ENCODE measurements around the gene KIF9.
"Not testable (repeated sequence)": the region's sequence is repeated elsewhere in the genome, so short reads cannot be mapped to it uniquely, and the experiment has no call there.

The KIF9 gene

GRCh38 chr3:47294392-47294791 is 11.8 kb upstream of the KIF9 start:
- no peak for DNase-seq

DNA sequence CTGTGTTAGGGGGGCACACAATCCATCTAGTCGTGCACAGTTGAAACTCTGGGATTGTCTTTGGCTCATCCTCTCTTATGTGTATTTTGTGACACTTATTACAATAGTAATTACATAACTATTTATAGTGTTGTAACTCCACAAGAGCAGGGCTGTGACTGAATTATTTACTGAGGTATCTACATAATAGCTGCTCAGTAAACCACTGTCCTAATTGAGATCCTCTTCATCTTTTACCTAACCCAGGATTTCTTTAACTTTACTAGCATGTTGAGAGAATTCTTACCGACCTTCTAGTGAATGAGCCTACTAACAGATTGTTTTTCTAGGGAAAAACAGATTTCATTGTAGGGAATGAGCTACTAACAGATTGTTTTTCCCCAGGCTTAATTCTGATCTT is 11.2 kb upstream of the KIF9 start:
- DNase-seq, result no peak

GRCh38 chr3:47291754-47292420 is 9.3 kb upstream of the KIF9 start:
- not testable (repeated sequence) for DNase-seq

GRCh38 chr3:47291158-47291753 is 8.7 kb upstream of the KIF9 start:
- no peak for DNase-seq

DNA sequence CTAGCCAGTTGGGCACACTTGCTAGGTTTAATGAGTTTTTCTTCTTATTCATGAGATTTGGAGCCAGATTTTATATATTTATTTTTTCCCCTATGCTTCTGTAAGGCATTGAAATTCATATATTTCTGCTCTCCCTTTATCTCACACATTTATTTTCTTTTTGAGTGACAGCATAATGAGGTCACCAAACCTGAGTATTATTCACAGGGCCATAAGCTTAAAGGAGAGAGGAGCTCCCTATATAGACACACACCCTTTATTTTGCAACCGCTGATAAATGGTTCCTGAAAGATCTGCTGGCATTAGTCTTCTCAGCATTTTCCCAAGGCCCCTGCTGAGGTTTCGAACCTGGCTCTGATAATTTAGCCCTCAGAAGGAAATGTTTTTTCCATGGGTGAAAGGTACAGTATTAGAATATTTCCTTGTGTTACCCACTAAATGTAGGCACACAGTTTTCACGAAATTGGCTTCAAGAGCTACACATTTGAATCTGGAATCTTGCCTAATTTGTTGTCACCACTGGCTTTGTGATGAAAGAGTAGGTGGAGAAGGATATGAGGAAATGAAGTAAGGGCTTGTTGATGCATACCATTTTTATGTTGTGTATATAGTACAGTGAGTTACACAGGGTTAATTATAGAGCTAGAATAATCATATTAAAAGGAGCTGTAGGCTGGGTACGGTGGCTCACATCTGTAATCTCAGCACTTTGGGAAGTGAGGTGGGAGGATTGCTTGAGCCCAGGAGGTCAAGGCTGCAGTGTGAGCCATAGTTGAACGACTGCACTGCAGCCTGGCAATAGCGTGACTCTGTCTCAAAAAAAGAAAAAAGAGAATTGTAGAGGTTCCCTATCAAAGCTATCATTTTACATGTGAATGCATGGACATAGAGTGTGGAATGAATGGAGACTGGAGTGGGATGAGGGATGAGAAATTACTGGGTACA is 6.6 kb upstream of the KIF9 start:
- DNase-seq, result no peak

- peak; percentile 7 to 9 for DNase-seq
Measured at GRCh38 chr3:47283591-47284364, 1.2 kb upstream of the KIF9 start.

GRCh38 chr3:47283193-47283537 is 566 bp upstream of the KIF9 start:
- peak; percentile 20 to 32 for DNase-seq

DNA sequence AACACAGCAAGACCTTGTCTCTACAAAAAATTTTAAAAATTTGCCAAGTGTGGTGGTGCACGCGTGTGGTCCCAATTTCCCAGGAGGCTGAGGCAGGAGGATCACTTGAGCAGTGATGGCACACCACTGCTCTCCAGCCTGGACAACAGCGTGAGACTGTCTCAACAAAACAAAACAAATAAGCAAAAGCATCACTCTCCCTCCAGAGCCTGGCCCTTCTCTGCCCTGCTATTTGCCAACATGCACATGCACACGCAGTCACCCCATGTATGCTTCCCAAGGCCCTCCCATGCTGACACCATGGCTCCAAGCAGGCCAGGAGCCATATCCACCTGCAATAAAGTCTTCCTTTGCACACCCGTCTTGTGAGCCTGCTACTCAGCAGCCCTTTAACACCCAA is 2.1 kb downstream of the KIF9 start:
- no peak for DNase-seq

GRCh38 chr3:47276558-47276957 is 6.0 kb downstream of the KIF9 start:
- no peak for DNase-seq

- DNase-seq, result no peak
Measured at GRCh38 chr3:47274652-47275051, 7.9 kb downstream of the KIF9 start.

DNA sequence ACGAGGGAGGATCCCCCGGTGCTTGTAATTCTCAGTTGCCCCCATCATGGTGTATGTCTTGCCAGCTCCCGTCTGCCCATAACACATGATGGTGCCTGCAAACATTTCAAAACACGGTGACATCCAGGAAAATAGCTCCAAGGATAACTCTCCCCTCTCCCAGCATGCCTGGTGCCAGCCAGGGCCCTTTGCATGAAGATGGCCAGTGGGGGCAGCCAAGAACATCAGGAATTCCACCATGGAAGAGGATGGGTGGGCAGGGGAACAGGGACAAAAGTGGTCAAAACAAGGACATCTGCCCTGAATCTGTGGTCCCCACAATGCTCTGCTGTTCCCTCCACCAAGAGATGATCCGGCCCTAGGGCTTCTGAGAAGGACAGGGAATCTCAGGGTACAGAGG is 9.0 kb downstream of the KIF9 start:
- no peak for DNase-seq

DNA sequence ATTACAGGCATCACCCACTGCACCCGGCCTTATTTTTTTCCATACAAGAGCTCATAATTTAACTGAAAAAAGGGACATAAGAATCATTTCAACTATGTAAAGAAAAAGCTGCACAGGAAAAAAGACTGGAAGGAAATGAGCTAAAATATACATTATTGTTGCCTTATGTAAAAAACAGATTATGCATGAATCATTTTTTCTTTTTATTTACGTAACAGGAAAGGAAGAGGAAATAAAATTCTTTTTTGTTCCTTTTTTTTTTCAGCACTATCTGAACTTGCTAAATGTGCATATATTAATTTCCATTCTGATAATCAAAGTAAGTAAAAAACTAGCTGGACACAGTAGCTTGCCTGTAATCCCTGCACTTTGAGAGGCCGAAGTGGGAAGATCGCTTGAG is 12.1 kb downstream of the KIF9 start:
- DNase-seq, result no peak

DNA sequence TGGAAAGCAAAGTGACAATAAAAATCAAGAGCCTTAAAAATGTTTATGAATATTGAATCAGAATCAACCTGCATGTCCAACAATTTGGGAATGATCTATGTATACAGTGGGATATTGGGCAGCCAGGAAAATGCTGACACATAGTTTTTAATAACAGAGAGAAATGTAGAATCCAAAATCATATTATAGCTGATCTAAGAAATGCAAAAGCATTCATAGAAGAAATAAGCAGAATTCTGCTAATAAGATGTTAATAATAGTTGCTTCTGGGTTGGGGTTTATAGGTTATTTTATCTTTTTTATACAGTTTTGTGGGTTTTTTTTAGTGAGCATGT is 15.1 kb downstream of the KIF9 start:
- DNase-seq, result no peak

DNA sequence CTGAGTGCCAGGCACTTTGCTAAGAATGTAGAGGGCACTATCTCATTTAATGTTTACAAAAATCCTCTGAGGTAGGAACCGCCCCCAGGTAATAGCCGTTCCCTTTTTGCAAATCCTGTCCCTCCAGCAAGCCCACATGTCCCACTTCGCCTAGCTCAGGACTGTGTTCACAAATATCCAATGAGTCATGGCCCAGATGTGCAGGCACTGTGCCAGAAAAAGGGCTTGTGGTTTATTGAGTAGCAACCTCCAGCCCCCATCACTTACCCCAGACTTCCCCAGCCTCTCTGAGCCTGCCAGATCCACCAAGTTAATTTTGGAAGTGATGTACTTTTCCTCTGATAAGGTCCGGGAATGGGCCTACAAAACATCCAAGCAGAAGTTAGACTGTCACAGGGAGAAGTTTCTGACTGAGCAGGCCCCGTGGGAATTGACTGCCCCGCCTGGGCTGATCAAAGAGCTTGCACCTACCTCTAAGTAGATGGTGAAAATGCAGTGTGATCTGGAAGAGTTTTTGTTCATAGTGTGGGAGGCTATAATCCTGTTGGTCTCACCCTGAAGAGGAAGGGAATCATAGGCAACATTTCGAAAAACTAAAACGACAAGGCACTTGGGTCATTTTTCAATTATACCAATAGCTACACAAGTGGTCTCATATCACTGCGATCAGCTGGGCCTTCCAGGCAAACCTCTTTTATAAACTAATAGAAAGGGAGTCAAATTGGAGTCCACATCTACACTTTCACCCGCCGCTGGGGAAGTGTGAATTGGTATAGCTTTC is 15.7 kb downstream of the KIF9 start:
- peak; percentile 34 for DNase-seq

DNA sequence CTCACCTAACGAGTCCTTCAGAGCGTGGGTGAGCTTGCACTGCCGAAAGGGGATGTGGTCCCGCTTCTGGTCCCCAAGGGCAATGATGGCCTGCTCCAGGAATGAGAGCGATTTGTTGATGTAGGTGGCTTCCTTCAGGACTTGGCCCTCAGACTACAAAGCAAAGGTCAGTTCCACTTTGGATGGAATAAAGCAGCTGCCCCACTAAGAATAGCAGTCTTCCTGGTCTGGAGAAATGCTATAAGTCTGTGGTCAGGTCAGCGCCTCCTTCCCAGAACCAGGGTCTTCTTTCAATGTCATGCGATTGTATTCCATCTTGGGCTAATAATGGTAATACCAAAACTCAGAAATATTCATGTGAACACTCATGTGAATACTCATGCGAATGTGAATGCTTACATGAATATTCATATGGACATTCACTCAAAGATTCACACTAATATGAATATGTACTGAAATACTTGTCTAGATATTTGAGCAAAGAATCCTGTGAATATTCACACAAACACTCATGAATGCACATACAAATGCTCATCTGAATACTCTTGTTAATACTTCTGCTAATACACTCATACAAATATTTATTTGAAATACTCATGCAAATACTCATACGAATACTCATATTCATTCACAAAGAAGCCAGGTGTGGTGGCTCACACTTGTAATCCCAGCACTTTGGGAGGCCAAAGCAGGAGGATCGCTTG is 16.7 kb downstream of the KIF9 start:
- DNase-seq, result no peak

DNA sequence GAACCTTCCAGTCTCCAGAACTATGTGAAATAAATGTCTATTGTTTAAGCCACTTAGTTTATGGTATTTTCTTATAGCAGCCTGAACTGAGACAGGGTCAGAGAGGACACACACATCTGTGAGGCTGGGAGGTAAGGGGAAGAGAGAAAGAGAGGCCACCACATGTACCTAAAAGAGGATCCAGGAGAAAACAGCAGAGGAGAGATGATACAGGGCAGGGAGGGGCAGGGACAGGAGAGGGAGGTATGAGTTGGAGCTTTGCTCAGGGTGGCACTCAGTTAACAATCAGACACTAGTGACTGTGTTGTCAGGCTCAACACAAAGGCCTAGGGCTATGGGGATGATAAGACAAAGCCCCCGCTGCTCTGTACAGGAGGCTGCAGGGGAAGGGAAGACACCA is 17.6 kb downstream of the KIF9 start:
- DNase-seq, result no peak

DNA sequence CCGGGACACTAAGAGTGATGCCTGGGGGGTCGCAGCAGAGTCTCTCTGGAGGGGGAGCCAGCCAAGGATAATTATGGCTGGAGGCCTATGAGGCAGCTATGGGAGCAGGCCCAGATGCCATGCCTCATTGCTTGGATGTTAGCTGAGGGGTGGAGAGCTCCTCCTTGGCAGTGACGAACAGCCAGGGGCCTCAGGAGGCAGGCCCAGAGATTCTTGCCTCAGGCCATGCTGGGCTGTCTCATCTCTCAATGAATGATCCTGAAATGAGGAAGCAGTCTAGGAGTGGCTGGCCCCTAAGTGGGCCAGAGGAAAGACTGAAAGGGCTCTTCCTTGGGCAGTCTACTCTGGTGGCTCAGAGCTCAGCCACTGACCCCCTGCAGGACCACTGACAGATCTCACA is 21.3 kb downstream of the KIF9 start:
- no peak for DNase-seq

- DNase-seq, result no peak
Measured at GRCh38 chr3:47260605-47261004, 22.0 kb downstream of the KIF9 start.

- no peak for DNase-seq
Measured at GRCh38 chr3:47259114-47259513, 23.5 kb downstream of the KIF9 start.

- DNase-seq, result not testable (repeated sequence)
Measured at GRCh38 chr3:47256331-47256730, 26.3 kb downstream of the KIF9 start.

DNA sequence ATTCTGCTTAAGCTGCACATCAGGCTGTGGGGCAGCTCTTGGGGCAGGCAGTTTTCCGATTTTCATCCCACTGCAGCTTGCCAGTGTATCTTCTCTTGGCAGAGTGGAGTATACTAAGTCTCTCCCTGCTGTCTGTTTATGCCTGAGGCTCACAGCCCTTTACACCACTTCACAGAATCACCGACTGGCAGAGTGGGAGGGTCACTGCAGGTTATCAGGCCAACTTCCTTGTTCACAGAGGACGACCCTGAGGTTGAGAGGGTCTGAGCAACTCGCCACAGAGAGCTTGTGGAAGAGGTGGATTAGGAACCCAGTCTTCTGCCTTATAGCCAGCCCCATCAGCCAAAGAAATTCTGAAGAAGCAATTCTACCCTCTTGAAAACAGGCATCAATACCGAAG is 30.9 kb downstream of the KIF9 start:
- DNase-seq, result no peak

DNA sequence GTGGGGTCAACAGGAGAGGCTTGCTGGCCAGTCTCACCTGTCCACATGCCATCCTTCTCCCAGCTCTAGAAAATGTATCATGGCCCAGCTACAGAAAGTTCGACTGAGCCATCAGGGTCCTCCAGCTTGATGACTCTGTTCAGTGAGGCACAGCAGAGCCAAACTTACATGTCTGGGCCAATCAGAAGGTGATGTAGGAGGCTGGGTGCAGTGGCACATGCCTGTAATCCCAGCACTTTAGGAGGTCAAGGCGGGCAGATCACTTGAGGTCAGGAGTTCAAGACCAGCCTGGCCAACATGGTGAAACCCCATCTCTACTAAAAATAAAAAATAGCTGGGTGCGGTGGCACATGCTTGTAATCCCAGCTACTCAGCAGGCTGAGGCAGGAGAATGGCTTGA is 31.5 kb downstream of the KIF9 start:
- DNase-seq, result not testable (repeated sequence)

Data from activated CD4-positive, alpha-beta T cell treated with anti-CD3 and anti-CD28 coated beads, Interleukin-2, amount 50 U/mL, for 4 hours (primary cell).